Vagina (tissue), 2 donors: ENCODE data around the gene F10. TPM values are rescaled to one million over a fixed set of nuclear protein-coding genes. Genes with fewer than 3 reads are reported as not detected.

Source experiments
- DNase-seq, 2 donors: peaks; one replicate each; pipeline ENCODE4 v3.0.0-alpha.2; 2017; ENCODE audit errors: extremely low spot score in 2 of 2
- H3K27ac ChIP-seq: fragments of 200-600 bp; sonication (generic); one replicate; pipeline ENCODE4 v1.5.1; 2019
- H3K27me3 ChIP-seq: fragments of 200-600 bp; sonication (generic); one replicate; pipeline ENCODE4 v1.5.1; 2019
- H3K36me3 ChIP-seq, 2 donors: fragments of 200-600 bp; sonication (generic); one replicate each; pipeline ENCODE4 v1.5.1; 2017 to 2019
- H3K4me1 ChIP-seq: fragments of 200-600 bp; sonication (generic); one replicate; pipeline ENCODE4 v1.5.1; 2019
- H3K4me3 ChIP-seq, 2 donors: fragments of 200-600 bp; sonication (generic); 1 replicate in 1 of 2; 2 replicates in 1 of 2; pipeline ENCODE4 v1.5.1; 2016 to 2019
- H3K9me3 ChIP-seq: fragments of 200-600 bp; sonication (generic); one replicate; pipeline ENCODE4 v1.5.1; 2019
- POLR2A ChIP-seq, 2 donors: fragments of 450-650 bp; IDR thresholded peaks; one replicate each; pipeline ENCODE4 v1.6.1; 2017; ENCODE audit warnings: antibody characterized with exemption in 2 of 2, mild to moderate bottlenecking in 2 of 2, moderate library complexity in 2 of 2
- POLR2AphosphoS5 ChIP-seq, 2 donors: sonication (generic); formaldehyde crosslinking; IDR thresholded peaks; one replicate each; pipeline ENCODE4 v1.9.0; 2017; ENCODE audit warnings: antibody characterized with exemption in 2 of 2, mild to moderate bottlenecking in 2 of 2, low read depth in 1 of 2; ENCODE audit not compliant: insufficient read depth in 1 of 2
- intact Hi-C: fragments of 100-400 bp; cut with DNase I; formaldehyde crosslinking; loops from one replicate; pipeline ENCODE4 v1.15.1; 2023
- total RNA-seq: library from RNA; depleted of rRNA; stranded (reverse); fragments of >200 nt; gene quantifications from one replicate; pipeline ENCODE4 v1.2.3, GENCODE V29; 2016
- TF ChIP-seq, protein P1 (sequence below), 3 experiments: fragments of 450-650 bp in 2 of 3; fragments of 200-600 bp in 1 of 3; sonication (generic) in 1 of 3; IDR thresholded peaks; one replicate each; pipeline ENCODE4 v1.5.1; 2017 to 2019; ENCODE audit warnings: antibody characterized with exemption in 3 of 3, mild to moderate bottlenecking in 2 of 3, moderate library complexity in 2 of 3

Gene F10
- total RNA-seq, 1 donor from 2014 or later: 16.7 TPM

DNA sequence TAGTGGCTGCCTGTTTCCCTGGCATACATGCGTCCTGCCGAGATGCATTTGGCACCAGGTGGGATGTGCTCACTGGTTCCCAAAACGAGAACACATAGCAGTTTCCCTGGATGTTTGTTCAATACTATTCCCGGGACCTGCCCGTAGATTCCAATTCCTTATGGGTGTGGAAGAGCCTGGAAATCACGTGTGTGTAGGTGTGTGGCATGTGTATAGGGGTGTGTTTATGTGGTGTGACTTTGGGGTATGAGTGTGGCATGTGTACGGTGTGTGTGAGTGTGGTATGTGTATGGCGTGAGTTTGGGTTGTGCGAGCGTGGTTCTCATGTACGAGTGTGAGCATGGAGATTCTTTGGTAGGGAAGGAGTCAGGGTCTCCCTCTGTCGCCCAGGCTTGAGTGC lies 19.9 kb upstream of the F10 start:
- Histone ChIP-seq H3K9me3 (no peaks in the 10 kb centered on the region), H3K4me3 (no peak overlapping the region), H3K27me3 (no peaks in the 10 kb centered on the region), H3K27ac (no peak overlapping the region), H3K36me3 (no peaks in the 10 kb centered on the region), H3K4me1 (no peaks in the 10 kb centered on the region)
- no peak for DNase-seq
- intact Hi-C loops: no loop called here
- TF ChIP-seq, protein P1, sequence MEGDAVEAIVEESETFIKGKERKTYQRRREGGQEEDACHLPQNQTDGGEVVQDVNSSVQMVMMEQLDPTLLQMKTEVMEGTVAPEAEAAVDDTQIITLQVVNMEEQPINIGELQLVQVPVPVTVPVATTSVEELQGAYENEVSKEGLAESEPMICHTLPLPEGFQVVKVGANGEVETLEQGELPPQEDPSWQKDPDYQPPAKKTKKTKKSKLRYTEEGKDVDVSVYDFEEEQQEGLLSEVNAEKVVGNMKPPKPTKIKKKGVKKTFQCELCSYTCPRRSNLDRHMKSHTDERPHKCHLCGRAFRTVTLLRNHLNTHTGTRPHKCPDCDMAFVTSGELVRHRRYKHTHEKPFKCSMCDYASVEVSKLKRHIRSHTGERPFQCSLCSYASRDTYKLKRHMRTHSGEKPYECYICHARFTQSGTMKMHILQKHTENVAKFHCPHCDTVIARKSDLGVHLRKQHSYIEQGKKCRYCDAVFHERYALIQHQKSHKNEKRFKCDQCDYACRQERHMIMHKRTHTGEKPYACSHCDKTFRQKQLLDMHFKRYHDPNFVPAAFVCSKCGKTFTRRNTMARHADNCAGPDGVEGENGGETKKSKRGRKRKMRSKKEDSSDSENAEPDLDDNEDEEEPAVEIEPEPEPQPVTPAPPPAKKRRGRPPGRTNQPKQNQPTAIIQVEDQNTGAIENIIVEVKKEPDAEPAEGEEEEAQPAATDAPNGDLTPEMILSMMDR (IDR thresholded peaks at IDR 0.05): no peak

DNA sequence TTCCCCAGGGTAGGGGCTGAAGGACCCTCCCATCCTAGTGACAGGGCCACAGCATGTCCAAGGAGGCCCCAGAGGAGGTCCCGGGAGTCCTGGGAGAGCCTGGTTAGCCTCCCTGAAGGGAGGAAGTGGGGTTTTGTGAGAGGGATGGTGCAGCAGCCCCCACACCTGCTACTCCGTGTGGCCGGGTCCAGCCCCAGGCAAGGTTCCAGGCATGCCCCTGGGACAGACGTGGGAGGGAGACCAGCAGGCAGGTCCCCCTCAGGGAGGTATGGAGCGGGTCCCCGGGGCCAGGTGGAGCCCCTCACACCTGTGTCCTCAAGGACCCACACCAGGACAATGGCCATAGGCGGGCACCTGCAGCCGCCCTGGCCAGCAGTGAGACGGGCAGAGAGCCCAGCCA lies 19.0 kb upstream of the F10 start:
- Histone ChIP-seq H3K9me3 (no peaks in the 10 kb centered on the region), H3K4me1 (no peaks in the 10 kb centered on the region), H3K4me3 (no peak overlapping the region), H3K36me3 (no peaks in the 10 kb centered on the region), H3K27me3 (no peaks in the 10 kb centered on the region), H3K27ac (no peak overlapping the region)
- no peak for TF ChIP-seq POLR2A (IDR thresholded peaks at IDR 0.05)
- TF ChIP-seq, protein P1 (IDR thresholded peaks at IDR 0.05): no peak
- TF ChIP-seq POLR2AphosphoS5 (IDR thresholded peaks at IDR 0.05; ENCODE audit: insufficient read depth in 1 of 2, low read depth in 1 of 2): no peak
- no peak for DNase-seq
- intact Hi-C loops: no loop called here

DNA sequence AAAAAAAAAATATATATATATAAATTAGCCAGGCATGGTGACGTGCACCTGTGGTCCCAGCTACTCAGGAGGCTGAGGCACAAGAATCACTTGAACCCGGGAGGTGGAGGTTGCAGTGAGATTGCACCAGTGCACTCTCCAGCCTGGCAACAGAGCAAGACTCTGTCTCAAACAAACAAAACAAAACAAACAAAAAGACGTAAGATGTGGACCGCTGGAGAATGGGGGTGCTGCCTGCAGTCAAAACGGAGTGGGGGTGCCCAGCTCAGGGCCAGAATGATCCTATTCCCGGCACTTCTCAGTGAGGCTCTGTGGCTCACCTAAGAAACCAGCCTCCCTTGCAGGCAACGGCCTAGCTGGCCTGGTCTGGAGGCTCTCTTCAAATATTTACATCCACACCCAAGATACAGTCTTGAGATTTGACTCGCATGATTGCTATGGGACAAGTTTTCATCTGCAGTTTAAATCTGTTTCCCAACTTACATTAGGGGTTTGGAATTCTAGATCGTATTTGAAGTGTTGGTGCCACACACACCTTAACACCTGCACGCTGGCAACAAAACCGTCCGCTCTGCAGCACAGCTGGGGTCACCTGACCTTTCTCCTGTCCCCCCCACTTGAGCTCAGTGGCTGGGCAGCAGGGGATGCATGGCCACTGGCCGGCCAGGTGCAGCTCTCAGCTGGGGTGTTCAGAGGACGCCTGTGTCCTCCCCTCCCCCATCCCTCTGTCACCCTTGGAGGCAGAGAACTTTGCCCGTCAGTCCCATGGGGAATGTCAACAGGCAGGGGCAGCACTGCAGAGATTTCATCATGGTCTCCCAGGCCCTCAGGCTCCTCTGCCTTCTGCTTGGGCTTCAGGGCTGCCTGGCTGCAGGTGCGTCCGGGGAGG lies 17.3 kb upstream of the F10 start, which contains the start of gene F7:
Gene F7, plus strand, starts transcription at position 760 of the 889 bp plus-strand sequence. Its CDS starts 51 bp downstream, at position 811.
- H3K27ac ChIP-seq: no peak within 1 kb of the TSS
- TF ChIP-seq POLR2A (IDR thresholded peaks at IDR 0.05) (no peak), POLR2AphosphoS5 (IDR thresholded peaks at IDR 0.05; ENCODE audit: insufficient read depth in 1 of 2, low read depth in 1 of 2) (no peak)
- TF ChIP-seq, protein P1 (IDR thresholded peaks at IDR 0.05): no peak
- intact Hi-C loops: no loop called here

DNA sequence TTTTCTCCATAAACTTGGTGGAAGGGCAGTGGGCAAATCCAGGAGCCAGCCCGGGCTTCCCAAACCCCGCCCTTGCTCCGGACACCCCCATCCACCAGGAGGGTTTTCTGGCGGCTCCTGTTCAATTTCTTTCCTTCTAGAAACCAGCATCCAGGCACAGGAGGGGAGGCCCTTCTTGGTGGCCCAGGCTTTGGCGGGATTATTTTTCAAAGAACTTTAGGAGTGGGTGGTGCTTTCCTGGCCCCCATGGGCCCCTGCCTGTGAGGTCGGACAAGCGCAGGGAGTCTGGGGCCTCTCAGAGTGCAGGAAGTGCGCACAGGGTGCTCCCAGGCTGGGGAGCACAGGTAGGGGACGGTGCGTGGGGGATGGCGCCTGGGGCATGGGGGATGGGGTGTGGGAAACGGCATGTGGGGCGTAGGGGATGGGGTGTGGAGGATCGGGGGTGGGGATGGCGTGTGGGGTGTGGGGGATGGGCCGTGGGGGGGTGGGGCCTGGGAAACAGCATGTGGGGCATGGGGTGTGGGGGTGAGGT lies 16.6 kb upstream of the F10 start:
- Histone ChIP-seq H3K27me3 (no peaks in the 10 kb centered on the region), H3K4me3 (no peak overlapping the region), H3K9me3 (no peaks in the 10 kb centered on the region), H3K4me1 (peaks cover 15% of the 10 kb centered on the region), H3K27ac (no peak overlapping the region), H3K36me3 (no peaks in the 10 kb centered on the region)
- no peak for DNase-seq
- TF ChIP-seq, protein P1 (IDR thresholded peaks at IDR 0.05): no peak
- no peak for TF ChIP-seq POLR2A (IDR thresholded peaks at IDR 0.05)
- TF ChIP-seq POLR2AphosphoS5 (IDR thresholded peaks at IDR 0.05; ENCODE audit: insufficient read depth in 1 of 2, low read depth in 1 of 2): no peak
- intact Hi-C loops: no loop called here

More for the DNA sequence above, 17.3 kb upstream of the F10 start, which contains the start of gene F7:
- Histone ChIP-seq H3K4me3 (no peak within 1 kb of the TSS), H3K27me3 (no peaks in the 10 kb centered on the region), H3K36me3 (no peaks in the 10 kb centered on the region), H3K9me3 (no peaks in the 10 kb centered on the region), H3K4me1 (peaks cover 8% of the 10 kb centered on the region)
- DNase-seq: no peak
